ENCODE measurements around the gene LMOD2. TPM values are rescaled to one million over a fixed set of nuclear protein-coding genes. Genes with fewer than 3 reads are reported as not detected.

The LMOD2 gene
- total RNA-seq, 1 donor from 2014 or later, result not detected

Other genes starting within 250 kb of the LMOD2 start
- 0.13 TPM in 2 replicates for gene IQUB, start 121.3 kb upstream of the LMOD2 start, total RNA-seq
- 19.7 and 22.0 TPM in 2 replicates for gene NDUFA5, start 98.0 kb upstream of the LMOD2 start, total RNA-seq
- not detected in 2 replicates for gene ASB15, start 54.0 kb upstream of the LMOD2 start, total RNA-seq
- gene WASL, start 93.1 kb downstream of the LMOD2 start, total RNA-seq, result 10.5 and 15.9 TPM in 2 replicates
- gene HYAL4, start 189.3 kb downstream of the LMOD2 start, total RNA-seq, result 0.39 and 1.0 TPM in 2 replicates